ENCODE results near the gene ARHGAP12. TPM values are rescaled to one million over a fixed set of nuclear protein-coding genes. Genes with fewer than 3 reads are reported as not detected.

The ARHGAP12 gene
- total RNA-seq, 1 experiment from 2014 or later: 39.5 TPM

DNA sequence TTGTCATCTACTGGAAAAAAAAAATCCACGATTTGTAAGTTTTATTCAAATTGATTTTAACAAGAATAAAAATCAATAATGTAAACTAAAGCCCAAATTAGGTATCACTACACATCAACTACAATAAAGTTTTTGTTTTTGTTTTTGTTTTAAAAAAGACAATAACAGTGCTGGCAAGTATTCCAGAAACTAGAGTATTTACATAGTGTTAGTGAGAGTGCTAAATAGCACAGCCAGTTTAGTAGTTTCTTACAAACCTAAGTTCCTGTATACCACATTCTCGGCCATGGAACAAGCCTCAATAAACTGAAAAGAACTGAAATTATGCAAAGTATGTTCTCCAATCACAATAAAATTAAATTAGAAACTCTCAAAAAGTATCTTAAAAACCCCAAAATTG is 8.1 kb downstream of the ARHGAP12 start:
- ATAC-seq (no peak), DNase-seq (ENCODE audit: low spot score) (no peak)
- POLR2A ChIA-PET: no interaction called here
- Mint-ChIP-seq H3K27me3 (ENCODE audit: low read depth) (no peaks in the 10 kb centered on the region), H3K4me3 (no peak overlapping the region), H3K4me1 (peaks cover 25% of the 10 kb centered on the region), H3K27ac (0 out of 2 replicates have a peak overlapping the region, but pooled peaks have one; percentile 62), H3K36me3 (peaks cover 19% of the 10 kb centered on the region), H3K9me3 (peaks cover 17% of the 10 kb centered on the region)
- TF ChIP-seq, protein P1, sequence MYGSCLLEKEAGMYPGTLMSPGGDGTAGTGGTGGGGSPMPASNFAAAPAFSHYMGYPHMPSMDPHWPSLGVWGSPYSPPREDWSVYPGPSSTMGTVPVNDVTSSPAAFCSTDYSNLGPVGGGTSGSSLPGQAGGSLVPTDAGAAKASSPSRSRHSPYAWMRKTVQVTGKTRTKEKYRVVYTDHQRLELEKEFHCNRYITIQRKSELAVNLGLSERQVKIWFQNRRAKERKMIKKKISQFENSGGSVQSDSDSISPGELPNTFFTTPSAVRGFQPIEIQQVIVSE (CRISPR knock-in tag; IDR thresholded peaks at IDR 0.05; ENCODE audit: borderline replicate concordance): no peak
- TF ChIP-seq, protein P2, sequence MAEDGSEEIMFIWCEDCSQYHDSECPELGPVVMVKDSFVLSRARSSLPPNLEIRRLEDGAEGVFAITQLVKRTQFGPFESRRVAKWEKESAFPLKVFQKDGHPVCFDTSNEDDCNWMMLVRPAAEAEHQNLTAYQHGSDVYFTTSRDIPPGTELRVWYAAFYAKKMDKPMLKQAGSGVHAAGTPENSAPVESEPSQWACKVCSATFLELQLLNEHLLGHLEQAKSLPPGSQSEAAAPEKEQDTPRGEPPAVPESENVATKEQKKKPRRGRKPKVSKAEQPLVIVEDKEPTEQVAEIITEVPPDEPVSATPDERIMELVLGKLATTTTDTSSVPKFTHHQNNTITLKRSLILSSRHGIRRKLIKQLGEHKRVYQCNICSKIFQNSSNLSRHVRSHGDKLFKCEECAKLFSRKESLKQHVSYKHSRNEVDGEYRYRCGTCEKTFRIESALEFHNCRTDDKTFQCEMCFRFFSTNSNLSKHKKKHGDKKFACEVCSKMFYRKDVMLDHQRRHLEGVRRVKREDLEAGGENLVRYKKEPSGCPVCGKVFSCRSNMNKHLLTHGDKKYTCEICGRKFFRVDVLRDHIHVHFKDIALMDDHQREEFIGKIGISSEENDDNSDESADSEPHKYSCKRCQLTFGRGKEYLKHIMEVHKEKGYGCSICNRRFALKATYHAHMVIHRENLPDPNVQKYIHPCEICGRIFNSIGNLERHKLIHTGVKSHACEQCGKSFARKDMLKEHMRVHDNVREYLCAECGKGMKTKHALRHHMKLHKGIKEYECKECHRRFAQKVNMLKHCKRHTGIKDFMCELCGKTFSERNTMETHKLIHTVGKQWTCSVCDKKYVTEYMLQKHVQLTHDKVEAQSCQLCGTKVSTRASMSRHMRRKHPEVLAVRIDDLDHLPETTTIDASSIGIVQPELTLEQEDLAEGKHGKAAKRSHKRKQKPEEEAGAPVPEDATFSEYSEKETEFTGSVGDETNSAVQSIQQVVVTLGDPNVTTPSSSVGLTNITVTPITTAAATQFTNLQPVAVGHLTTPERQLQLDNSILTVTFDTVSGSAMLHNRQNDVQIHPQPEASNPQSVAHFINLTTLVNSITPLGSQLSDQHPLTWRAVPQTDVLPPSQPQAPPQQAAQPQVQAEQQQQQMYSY (CRISPR knock-in tag; IDR thresholded peaks at IDR 0.05): no peak
- TF ChIP-seq OVOL2 (CRISPR knock-in tag; IDR thresholded peaks at IDR 0.05; ENCODE audit: borderline replicate concordance): no peak
- TF ChIP-seq JAZF1 (CRISPR knock-in tag; IDR thresholded peaks at IDR 0.05): no peak
- no peak for TF ChIP-seq SOX15 (CRISPR knock-in tag; IDR thresholded peaks at IDR 0.05)
- no peak for TF ChIP-seq TP53 (CRISPR knock-in tag; IDR thresholded peaks at IDR 0.05)
- no peak for TF ChIP-seq ZNF263 (CRISPR knock-in tag; IDR thresholded peaks at IDR 0.05; ENCODE audit: low read depth)
- CTCF ChIA-PET: no interaction called here

DNA sequence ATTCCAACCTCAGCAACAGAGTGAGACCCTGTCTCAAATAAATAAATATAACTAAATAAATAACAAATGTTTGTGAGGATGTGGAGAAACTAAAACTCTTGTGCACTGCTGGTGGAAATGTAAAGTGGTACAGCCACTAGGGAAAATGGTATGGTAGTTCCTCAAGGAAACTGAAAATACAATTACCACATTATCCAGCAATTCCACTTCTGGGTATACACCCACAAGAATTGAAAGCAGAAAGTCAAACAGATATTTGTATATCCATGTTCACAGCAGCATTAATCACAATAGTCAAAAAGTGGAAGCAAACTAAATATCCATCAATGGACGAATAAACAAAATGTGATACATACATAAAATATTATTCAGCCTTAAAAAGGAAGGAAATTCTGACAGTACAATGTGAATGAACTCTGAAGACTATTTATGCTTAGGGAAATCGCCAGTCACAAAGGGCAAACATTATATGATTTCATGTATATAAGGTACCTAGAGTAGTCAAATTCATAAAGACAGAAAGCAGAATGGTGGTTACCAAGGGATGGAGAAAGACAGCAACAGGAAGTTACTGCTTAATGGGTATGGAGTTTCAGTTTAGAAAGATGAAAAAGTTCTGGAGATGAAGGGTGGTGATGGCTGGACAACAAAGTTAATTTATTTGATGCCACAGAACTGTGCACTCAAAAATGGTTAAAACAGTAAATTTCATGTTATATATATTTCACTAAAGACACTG is 9.8 kb downstream of the ARHGAP12 start:
- DNase-seq (ENCODE audit: low spot score) (no peak), ATAC-seq (no peak)
- Mint-ChIP-seq H3K36me3 (peaks cover 15% of the 10 kb centered on the region), H3K27me3 (ENCODE audit: low read depth) (no peaks in the 10 kb centered on the region), H3K27ac (no peak overlapping the region), H3K9me3 (peaks cover 13% of the 10 kb centered on the region), H3K4me3 (no peak overlapping the region), H3K4me1 (peaks cover 28% of the 10 kb centered on the region)
- CTCF ChIA-PET: no interaction called here
- POLR2A ChIA-PET: no interaction called here
- TF ChIP-seq PRRX2 (CRISPR knock-in tag; IDR thresholded peaks at IDR 0.05) (no peak), ZBTB21 (CRISPR knock-in tag; IDR thresholded peaks at IDR 0.05; ENCODE audit: borderline replicate concordance) (no peak), ZNF416 (CRISPR knock-in tag; IDR thresholded peaks at IDR 0.05) (no peak), RELA (CRISPR knock-in tag; IDR thresholded peaks at IDR 0.05; ENCODE audit: borderline replicate concordance) (no peak), ESRRA (CRISPR knock-in tag; IDR thresholded peaks at IDR 0.05; ENCODE audit: borderline replicate concordance) (no peak), CBFB (CRISPR knock-in tag; IDR thresholded peaks at IDR 0.05; ENCODE audit: low read depth) (no peak), JUN (CRISPR knock-in tag; IDR thresholded peaks at IDR 0.05) (no peak), ZNF121 (CRISPR knock-in tag; IDR thresholded peaks at IDR 0.05) (no peak), GTF2I (CRISPR knock-in tag; conservative IDR thresholded peaks at IDR 0.05) (no peak), MXD4 (CRISPR knock-in tag; IDR thresholded peaks at IDR 0.05; ENCODE audit: borderline replicate concordance) (no peak), GABPB1 (CRISPR knock-in tag; IDR thresholded peaks at IDR 0.05) (no peak), TEAD1 (CRISPR knock-in tag; IDR thresholded peaks at IDR 0.05) (no peak), IRF2 (CRISPR knock-in tag; IDR thresholded peaks at IDR 0.05; ENCODE audit: borderline replicate concordance, low read depth) (no peak)
- TF ChIP-seq, protein P3, sequence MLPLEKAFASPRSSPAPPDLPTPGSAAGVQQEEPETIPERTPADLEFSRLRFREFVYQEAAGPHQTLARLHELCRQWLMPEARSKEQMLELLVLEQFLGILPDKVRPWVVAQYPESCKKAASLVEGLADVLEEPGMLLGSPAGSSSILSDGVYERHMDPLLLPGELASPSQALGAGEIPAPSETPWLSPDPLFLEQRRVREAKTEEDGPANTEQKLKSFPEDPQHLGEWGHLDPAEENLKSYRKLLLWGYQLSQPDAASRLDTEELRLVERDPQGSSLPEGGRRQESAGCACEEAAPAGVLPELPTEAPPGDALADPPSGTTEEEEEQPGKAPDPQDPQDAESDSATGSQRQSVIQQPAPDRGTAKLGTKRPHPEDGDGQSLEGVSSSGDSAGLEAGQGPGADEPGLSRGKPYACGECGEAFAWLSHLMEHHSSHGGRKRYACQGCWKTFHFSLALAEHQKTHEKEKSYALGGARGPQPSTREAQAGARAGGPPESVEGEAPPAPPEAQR (CRISPR knock-in tag; IDR thresholded peaks at IDR 0.05): no peak
- TF ChIP-seq, protein P4, sequence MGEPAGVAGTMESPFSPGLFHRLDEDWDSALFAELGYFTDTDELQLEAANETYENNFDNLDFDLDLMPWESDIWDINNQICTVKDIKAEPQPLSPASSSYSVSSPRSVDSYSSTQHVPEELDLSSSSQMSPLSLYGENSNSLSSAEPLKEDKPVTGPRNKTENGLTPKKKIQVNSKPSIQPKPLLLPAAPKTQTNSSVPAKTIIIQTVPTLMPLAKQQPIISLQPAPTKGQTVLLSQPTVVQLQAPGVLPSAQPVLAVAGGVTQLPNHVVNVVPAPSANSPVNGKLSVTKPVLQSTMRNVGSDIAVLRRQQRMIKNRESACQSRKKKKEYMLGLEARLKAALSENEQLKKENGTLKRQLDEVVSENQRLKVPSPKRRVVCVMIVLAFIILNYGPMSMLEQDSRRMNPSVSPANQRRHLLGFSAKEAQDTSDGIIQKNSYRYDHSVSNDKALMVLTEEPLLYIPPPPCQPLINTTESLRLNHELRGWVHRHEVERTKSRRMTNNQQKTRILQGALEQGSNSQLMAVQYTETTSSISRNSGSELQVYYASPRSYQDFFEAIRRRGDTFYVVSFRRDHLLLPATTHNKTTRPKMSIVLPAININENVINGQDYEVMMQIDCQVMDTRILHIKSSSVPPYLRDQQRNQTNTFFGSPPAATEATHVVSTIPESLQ (CRISPR knock-in tag; IDR thresholded peaks at IDR 0.05): no peak
- TF ChIP-seq, protein P5, sequence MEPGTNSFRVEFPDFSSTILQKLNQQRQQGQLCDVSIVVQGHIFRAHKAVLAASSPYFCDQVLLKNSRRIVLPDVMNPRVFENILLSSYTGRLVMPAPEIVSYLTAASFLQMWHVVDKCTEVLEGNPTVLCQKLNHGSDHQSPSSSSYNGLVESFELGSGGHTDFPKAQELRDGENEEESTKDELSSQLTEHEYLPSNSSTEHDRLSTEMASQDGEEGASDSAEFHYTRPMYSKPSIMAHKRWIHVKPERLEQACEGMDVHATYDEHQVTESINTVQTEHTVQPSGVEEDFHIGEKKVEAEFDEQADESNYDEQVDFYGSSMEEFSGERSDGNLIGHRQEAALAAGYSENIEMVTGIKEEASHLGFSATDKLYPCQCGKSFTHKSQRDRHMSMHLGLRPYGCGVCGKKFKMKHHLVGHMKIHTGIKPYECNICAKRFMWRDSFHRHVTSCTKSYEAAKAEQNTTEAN (CRISPR knock-in tag; IDR thresholded peaks at IDR 0.05): no peak
- TF ChIP-seq, protein P6, sequence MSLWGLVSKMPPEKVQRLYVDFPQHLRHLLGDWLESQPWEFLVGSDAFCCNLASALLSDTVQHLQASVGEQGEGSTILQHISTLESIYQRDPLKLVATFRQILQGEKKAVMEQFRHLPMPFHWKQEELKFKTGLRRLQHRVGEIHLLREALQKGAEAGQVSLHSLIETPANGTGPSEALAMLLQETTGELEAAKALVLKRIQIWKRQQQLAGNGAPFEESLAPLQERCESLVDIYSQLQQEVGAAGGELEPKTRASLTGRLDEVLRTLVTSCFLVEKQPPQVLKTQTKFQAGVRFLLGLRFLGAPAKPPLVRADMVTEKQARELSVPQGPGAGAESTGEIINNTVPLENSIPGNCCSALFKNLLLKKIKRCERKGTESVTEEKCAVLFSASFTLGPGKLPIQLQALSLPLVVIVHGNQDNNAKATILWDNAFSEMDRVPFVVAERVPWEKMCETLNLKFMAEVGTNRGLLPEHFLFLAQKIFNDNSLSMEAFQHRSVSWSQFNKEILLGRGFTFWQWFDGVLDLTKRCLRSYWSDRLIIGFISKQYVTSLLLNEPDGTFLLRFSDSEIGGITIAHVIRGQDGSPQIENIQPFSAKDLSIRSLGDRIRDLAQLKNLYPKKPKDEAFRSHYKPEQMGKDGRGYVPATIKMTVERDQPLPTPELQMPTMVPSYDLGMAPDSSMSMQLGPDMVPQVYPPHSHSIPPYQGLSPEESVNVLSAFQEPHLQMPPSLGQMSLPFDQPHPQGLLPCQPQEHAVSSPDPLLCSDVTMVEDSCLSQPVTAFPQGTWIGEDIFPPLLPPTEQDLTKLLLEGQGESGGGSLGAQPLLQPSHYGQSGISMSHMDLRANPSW (CRISPR knock-in tag; conservative IDR thresholded peaks at IDR 0.05; ENCODE audit: low read depth): no peak
